ENCODE results near the gene DMRTB1.
"Not testable (repeated sequence)": the region's sequence is repeated elsewhere in the genome, so short reads cannot be mapped to it uniquely, and the experiment has no call there.

DMRTB1 gene

DNA sequence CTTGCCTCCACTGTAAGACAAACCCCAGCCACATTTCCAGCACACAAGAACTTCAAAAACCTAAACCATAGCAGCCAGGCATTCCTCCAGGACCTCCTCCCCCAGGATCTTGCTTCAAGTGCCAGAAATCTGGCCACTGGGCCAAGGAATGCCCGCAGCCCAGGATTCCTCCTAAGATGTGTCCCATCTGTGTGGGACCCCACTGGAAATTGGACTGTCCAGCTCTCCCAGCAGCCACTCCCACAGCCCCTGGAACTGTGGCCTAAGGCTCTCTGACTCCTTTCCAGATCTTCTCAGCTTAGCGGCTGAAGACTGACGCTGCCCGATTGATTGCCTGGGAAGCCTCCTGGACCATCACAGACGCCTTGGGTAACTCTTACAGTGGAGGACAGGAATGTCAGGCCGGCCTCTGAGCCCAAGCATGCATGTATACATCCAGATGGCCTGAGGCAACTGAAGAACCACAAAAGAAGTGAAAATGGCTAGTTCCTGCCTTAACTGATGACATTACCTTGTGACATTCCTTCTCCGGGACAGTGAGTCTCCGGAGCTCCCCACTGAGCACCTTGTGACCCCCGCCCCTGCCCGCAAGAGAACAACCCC lies 24.7 kb upstream of the DMRTB1 start:
- H3K36me3 ChIP-seq (ENCODE audit: control insufficient read depth in 1 of 2, insufficient read depth in 2 of 2, low read length in 2 of 2); H3K9ac ChIP-seq (ENCODE audit: low read depth in 1 of 2, low read length in 2 of 2); H3K4me3 ChIP-seq (ENCODE audit: low read depth in 1 of 2, low read length in 2 of 2); H3K27ac ChIP-seq (ENCODE audit: low read depth, low read length); H3K27me3 ChIP-seq (ENCODE audit: control insufficient read depth in 1 of 2, insufficient read depth in 2 of 2, low read length in 2 of 2); H3K9me3 ChIP-seq (ENCODE audit: control insufficient read depth in 1 of 2, low read length in 2 of 2): not testable (repeated sequence)
- H3K4me1 ChIP-seq (ENCODE audit: control insufficient read depth in 1 of 2, insufficient read depth in 2 of 2, low read length in 2 of 2): peaks cover 8 to 11% of the 10 kb centered on the region in 2 donors

DNA sequence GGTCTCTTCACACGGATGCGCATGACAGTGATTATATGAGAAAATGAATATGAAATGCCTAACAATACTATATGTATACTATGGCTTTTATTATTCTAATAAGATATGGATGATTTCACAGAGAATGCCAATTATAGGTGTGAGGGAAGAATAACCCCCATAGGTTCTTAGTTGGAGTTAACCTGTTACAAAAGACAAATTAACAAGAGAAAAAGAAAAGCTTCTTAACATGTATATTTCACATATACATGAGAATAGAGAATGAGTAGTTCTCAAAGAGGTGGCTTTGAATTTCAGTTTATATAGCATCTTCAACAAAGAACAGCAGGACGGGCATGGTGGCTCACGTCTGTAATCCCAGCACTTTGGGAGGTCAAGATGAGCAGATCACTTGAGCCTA lies 24.0 kb upstream of the DMRTB1 start:
- H3K27ac ChIP-seq (ENCODE audit: low read depth, low read length): no peak overlapping the region
- H3K9me3 ChIP-seq (ENCODE audit: control insufficient read depth in 1 of 2, low read length in 2 of 2): no peaks in the 10 kb centered on the region
- no peaks in the 10 kb centered on the region for H3K27me3 ChIP-seq (ENCODE audit: control insufficient read depth in 1 of 2, insufficient read depth in 2 of 2, low read length in 2 of 2)
- H3K9ac ChIP-seq (ENCODE audit: low read depth in 1 of 2, low read length in 2 of 2): no peak overlapping the region
- H3K4me3 ChIP-seq (ENCODE audit: low read depth in 1 of 2, low read length in 2 of 2): no peak overlapping the region
- H3K36me3 ChIP-seq (ENCODE audit: control insufficient read depth in 1 of 2, insufficient read depth in 2 of 2, low read length in 2 of 2): no peaks in the 10 kb centered on the region
- H3K4me1 ChIP-seq (ENCODE audit: control insufficient read depth in 1 of 2, insufficient read depth in 2 of 2, low read length in 2 of 2): peaks cover 8 to 11% of the 10 kb centered on the region in 2 donors

DNA sequence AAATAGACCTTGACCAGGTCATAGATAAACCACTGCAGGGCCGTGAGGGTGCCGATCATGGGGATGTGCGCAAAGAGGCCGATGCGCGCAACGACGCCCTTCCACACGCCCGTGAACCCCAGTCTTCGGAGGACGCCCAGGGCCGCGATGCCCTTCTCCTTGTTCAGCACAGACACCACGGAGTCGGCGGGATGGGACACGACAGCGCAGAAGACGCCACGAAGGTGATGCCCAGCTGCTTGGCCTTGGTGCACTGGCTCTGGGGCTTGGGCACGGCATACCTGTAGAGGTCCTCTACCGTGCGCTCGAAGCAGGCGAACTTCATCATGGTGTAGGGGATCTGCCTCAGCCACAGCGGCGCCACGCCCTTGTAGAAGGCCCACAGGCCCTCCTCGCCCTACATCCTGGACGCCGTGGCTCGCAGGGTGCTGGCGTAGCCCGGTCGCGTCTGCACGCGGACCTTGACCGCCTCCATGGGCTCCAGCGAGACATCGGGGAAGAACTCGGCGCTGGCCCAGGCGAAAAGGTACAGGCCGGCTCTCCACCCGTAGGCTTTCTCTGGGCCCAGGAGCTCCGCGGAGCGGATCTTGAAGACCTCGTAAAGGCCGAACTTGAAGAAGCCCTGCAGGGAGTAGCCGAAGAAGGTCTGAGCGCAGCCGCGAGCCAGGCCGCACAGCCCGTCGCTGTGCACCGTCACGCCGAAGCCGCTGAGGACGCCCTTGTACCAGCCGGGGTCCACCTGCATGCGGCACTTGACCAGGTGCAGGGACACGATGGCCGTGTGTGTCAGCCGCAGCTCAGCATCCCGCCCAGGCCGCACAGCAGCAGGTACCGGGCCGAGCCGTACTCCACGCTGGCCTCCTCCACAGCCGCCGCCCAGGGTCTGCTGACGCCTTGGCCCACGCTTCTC lies 20.5 kb upstream of the DMRTB1 start:
- no peak overlapping the region for H3K9ac ChIP-seq (ENCODE audit: low read depth in 1 of 2, low read length in 2 of 2)
- H3K27ac ChIP-seq (ENCODE audit: low read depth, low read length): no peak overlapping the region
- H3K36me3 ChIP-seq (ENCODE audit: control insufficient read depth in 1 of 2, insufficient read depth in 2 of 2, low read length in 2 of 2): no peaks in the 10 kb centered on the region
- H3K27me3 ChIP-seq (ENCODE audit: control insufficient read depth in 1 of 2, insufficient read depth in 2 of 2, low read length in 2 of 2): no peaks in the 10 kb centered on the region
- H3K4me3 ChIP-seq (ENCODE audit: low read depth in 1 of 2, low read length in 2 of 2): no peak overlapping the region
- no peaks in the 10 kb centered on the region for H3K4me1 ChIP-seq (ENCODE audit: control insufficient read depth in 1 of 2, insufficient read depth in 2 of 2, low read length in 2 of 2)
- no peaks in the 10 kb centered on the region for H3K9me3 ChIP-seq (ENCODE audit: control insufficient read depth in 1 of 2, low read length in 2 of 2)

DNA sequence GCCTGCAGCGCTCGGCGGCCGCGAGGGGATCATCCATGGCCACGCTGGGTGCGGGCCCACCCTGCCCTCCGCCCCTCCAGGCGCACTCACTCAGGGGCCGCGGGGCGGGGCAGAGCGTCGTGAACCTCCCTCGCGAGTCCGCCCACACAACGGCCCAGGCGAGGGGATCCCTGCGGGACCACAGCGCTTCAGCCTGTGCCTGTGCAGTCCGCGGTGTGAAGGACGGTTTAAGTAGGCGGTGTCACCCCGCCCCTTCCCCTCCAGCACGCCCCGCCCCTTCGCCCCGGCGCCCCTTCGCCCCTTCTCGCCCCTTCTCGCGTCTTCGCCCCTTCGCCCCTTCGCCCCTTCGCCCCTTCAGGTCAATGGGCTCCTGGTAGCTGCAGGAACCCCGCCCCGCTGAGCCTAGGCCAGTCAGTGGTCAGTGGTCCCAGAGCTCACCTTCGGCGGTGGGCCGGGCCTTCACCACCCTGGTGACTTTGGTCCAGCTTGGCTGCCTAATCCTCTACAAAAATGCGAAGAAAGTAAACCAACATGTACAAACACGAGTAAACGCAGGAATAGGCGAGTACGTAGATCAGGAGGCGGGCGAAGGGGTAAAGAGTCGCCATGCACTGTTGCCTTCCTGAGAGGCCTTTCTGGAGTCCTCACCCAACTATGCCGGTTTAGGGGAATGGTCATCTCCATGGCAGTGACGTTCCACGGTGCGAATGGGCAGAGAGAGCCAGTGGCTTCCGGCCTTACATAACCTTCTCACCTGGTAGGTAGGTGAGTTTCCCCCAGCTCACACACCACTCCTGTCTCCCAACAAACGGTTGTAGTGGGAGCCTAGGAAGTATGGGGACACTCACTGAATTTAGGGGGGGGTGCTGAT lies 19.6 kb upstream of the DMRTB1 start:
- Histone ChIP-seq H3K27me3 (ENCODE audit: control insufficient read depth in 1 of 2, insufficient read depth in 2 of 2, low read length in 2 of 2) (no peaks in the 10 kb centered on the region), H3K4me3 (ENCODE audit: low read depth in 1 of 2, low read length in 2 of 2) (no peak overlapping the region)

DNA sequence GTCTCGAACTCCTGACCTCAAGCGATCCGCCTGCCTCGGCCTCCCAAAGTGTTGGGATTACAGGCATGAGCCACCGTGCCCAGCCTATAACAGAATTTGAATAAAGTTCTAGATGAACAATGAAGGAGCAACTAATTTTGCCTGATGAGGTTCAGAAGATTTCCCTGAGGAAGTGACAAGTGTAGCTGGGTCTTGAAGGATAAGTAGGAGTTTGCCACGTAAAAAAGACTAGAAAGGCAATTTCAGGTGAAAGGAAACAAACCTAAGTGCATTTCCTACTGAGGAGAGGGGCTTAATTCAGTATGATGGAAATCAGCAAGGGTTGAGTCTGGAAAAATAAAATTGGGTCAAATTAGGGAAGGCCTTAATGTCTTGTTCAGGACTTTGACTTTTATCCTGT lies 18.6 kb upstream of the DMRTB1 start:
- H3K9ac ChIP-seq (ENCODE audit: low read depth in 1 of 2, low read length in 2 of 2): no peak overlapping the region
- no peaks in the 10 kb centered on the region for H3K27me3 ChIP-seq (ENCODE audit: control insufficient read depth in 1 of 2, insufficient read depth in 2 of 2, low read length in 2 of 2)
- H3K9me3 ChIP-seq (ENCODE audit: control insufficient read depth in 1 of 2, low read length in 2 of 2): no peaks in the 10 kb centered on the region
- H3K27ac ChIP-seq (ENCODE audit: low read depth, low read length): no peak overlapping the region
- no peaks in the 10 kb centered on the region for H3K36me3 ChIP-seq (ENCODE audit: control insufficient read depth in 1 of 2, insufficient read depth in 2 of 2, low read length in 2 of 2)
- H3K4me3 ChIP-seq (ENCODE audit: low read depth in 1 of 2, low read length in 2 of 2): no peak overlapping the region
- no peaks in the 10 kb centered on the region for H3K4me1 ChIP-seq (ENCODE audit: control insufficient read depth in 1 of 2, insufficient read depth in 2 of 2, low read length in 2 of 2)

More for the DNA sequence above, 19.6 kb upstream of the DMRTB1 start:
- Histone ChIP-seq H3K9me3 (ENCODE audit: control insufficient read depth in 1 of 2, low read length in 2 of 2) (no peaks in the 10 kb centered on the region), H3K36me3 (ENCODE audit: control insufficient read depth in 1 of 2, insufficient read depth in 2 of 2, low read length in 2 of 2) (no peaks in the 10 kb centered on the region), H3K9ac (ENCODE audit: low read depth in 1 of 2, low read length in 2 of 2) (no peak overlapping the region), H3K27ac (ENCODE audit: low read depth, low read length) (no peak overlapping the region), H3K4me1 (ENCODE audit: control insufficient read depth in 1 of 2, insufficient read depth in 2 of 2, low read length in 2 of 2) (no peaks in the 10 kb centered on the region)

DNA sequence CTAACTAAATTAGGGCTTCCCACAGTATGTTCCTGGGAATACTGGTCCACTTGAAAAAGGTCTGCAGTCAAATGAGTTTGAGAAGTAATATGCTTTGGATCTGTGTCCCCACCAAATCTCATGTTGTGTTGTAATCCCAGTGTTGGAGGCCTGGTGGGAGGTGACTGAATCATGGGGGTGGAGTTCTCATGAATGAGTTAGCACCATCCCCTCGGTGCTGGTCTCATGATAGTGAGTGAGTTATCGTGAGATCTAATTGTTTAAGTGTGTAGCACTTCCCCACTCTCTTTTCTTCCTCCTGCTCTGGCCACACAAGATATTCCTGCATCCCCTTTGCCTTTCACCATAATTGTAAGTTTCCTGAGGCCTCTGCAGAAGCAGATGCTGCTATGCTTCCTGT lies 16.9 kb upstream of the DMRTB1 start:
- H3K4me1 ChIP-seq (ENCODE audit: control insufficient read depth in 1 of 2, insufficient read depth in 2 of 2, low read length in 2 of 2): no peaks in the 10 kb centered on the region
- H3K4me3 ChIP-seq (ENCODE audit: low read depth in 1 of 2, low read length in 2 of 2): no peak overlapping the region
- no peaks in the 10 kb centered on the region for H3K9me3 ChIP-seq (ENCODE audit: control insufficient read depth in 1 of 2, low read length in 2 of 2)
- H3K27ac ChIP-seq (ENCODE audit: low read depth, low read length): no peak overlapping the region
- no peak overlapping the region for H3K9ac ChIP-seq (ENCODE audit: low read depth in 1 of 2, low read length in 2 of 2)
- peaks cover 0 to 4% of the 10 kb centered on the region in 2 donors for H3K27me3 ChIP-seq (ENCODE audit: control insufficient read depth in 1 of 2, insufficient read depth in 2 of 2, low read length in 2 of 2)
- H3K36me3 ChIP-seq (ENCODE audit: control insufficient read depth in 1 of 2, insufficient read depth in 2 of 2, low read length in 2 of 2): no peaks in the 10 kb centered on the region

DNA sequence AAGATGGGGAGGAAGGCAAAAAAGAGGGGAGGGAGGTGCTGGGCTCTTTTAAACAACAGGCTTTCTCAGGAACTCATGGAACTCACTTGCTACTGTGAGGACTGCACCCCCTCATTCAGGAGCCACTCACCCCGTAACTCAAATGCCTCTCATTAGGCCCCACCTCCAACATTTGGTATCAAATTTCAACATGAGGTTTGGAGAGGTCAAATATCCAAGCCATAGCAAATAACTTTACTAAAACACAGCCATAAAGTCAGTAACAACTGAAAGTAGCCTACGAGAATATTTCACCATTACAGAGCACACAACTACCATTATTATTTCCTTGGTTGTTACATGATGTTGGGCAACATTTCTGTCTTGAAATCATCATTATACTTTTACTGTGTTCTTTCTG lies 13.1 kb upstream of the DMRTB1 start:
- Histone ChIP-seq H3K27ac (ENCODE audit: low read depth, low read length) (no peak overlapping the region), H3K9me3 (ENCODE audit: control insufficient read depth in 1 of 2, low read length in 2 of 2) (no peaks in the 10 kb centered on the region), H3K9ac (ENCODE audit: low read depth in 1 of 2, low read length in 2 of 2) (no peak overlapping the region), H3K4me3 (ENCODE audit: low read depth in 1 of 2, low read length in 2 of 2) (no peak overlapping the region), H3K27me3 (ENCODE audit: control insufficient read depth in 1 of 2, insufficient read depth in 2 of 2, low read length in 2 of 2) (peaks cover 0 to 14% of the 10 kb centered on the region in 2 donors), H3K36me3 (ENCODE audit: control insufficient read depth in 1 of 2, insufficient read depth in 2 of 2, low read length in 2 of 2) (no peaks in the 10 kb centered on the region), H3K4me1 (ENCODE audit: control insufficient read depth in 1 of 2, insufficient read depth in 2 of 2, low read length in 2 of 2) (no peaks in the 10 kb centered on the region)

DNA sequence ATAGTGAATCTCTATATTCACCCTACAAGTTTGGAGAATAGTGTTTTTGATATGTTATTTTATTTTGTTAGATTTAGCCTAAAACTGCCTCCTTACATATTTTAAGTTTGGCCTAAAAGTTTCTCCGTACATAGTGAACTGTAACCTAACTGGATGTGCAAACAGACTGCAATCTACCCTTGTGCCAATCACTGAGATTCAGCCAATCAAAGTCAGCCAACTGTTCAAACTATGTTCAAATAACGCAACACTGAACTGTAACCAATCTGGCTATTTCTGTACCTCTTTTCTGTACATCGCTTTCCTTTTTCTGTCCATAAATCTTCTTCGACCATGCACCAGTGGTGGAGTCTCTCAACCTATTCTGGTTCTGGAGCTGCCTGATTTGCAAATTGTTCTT lies 11.8 kb upstream of the DMRTB1 start:
- peaks cover 0 to 14% of the 10 kb centered on the region in 2 donors for H3K27me3 ChIP-seq (ENCODE audit: control insufficient read depth in 1 of 2, insufficient read depth in 2 of 2, low read length in 2 of 2)
- H3K9ac ChIP-seq (ENCODE audit: low read depth in 1 of 2, low read length in 2 of 2): no peak overlapping the region
- no peaks in the 10 kb centered on the region for H3K9me3 ChIP-seq (ENCODE audit: control insufficient read depth in 1 of 2, low read length in 2 of 2)

DNA sequence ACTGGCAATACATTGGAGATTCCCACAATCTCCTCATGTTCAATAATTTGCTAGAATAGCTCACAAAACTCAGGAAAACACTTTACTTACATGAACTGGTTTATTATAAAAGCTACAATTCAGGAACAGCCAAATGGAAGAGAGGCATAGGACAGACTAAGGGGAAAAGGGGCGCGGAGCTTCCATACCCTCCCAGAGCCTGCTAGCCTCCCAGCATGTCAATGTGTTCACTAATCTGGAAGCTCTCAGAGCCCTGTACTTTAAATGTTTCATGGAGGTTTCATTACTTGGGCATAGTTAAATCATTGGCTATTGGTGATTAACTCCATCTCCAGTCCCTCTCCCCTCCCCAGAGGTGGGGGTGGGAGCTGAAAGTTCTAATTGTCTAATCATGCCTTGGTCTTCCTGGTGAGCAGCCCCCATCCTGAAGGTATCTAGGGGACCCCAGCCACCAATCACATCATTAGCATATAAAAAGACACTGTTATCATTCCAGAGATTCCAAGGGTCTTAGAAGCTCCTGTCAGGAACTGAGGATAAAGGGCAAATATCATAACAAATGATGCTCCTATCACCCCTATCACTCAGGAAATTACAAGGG lies 10.9 kb upstream of the DMRTB1 start:
- no peak overlapping the region for H3K27ac ChIP-seq (ENCODE audit: low read depth, low read length)
- H3K4me1 ChIP-seq (ENCODE audit: control insufficient read depth in 1 of 2, insufficient read depth in 2 of 2, low read length in 2 of 2): no peaks in the 10 kb centered on the region
- no peaks in the 10 kb centered on the region for H3K9me3 ChIP-seq (ENCODE audit: control insufficient read depth in 1 of 2, low read length in 2 of 2)
- H3K4me3 ChIP-seq (ENCODE audit: low read depth in 1 of 2, low read length in 2 of 2): no peak overlapping the region
- H3K27me3 ChIP-seq (ENCODE audit: control insufficient read depth in 1 of 2, insufficient read depth in 2 of 2, low read length in 2 of 2): peaks cover 0 to 14% of the 10 kb centered on the region in 2 donors
- H3K36me3 ChIP-seq (ENCODE audit: control insufficient read depth in 1 of 2, insufficient read depth in 2 of 2, low read length in 2 of 2): no peaks in the 10 kb centered on the region
- no peak overlapping the region for H3K9ac ChIP-seq (ENCODE audit: low read depth in 1 of 2, low read length in 2 of 2)

More for the DNA sequence above, 11.8 kb upstream of the DMRTB1 start:
- no peak overlapping the region for H3K4me3 ChIP-seq (ENCODE audit: low read depth in 1 of 2, low read length in 2 of 2)
- H3K36me3 ChIP-seq (ENCODE audit: control insufficient read depth in 1 of 2, insufficient read depth in 2 of 2, low read length in 2 of 2): no peaks in the 10 kb centered on the region
- no peak overlapping the region for H3K27ac ChIP-seq (ENCODE audit: low read depth, low read length)
- no peaks in the 10 kb centered on the region for H3K4me1 ChIP-seq (ENCODE audit: control insufficient read depth in 1 of 2, insufficient read depth in 2 of 2, low read length in 2 of 2)
